ENCODE results near the gene ZSWIM4. TPM values are rescaled to one million over a fixed set of nuclear protein-coding genes. Genes with fewer than 3 reads are reported as not detected.

ZSWIM4 gene
- total and polyA plus RNA-seq, 2 of the 13 experiments (the other 11 are each of a cell fraction or from before 2014, with no cell fraction given) = 0.33 to 0.86 TPM

GRCh38 chr19:13831537-13832467 is 36.6 kb downstream of the ZSWIM4 start:
- no peak overlapping the region for H3K27ac ChIP-seq (ENCODE audit: extremely low read length, insufficient read depth, low read length)
- ChIA-PET POLR2A (no interaction called here), CTCF (ENCODE audit: low intra/inter-chr PET ratio, low total read pairs) (no interaction called here)
- intact Hi-C loops (cut with micrococcal nuclease; ENCODE audit: unreplicated experiment) (loop anchor here (2.0 to 5.0 kb wide), 2 partner anchors 35 to 47 kb away; partner anchors contain the start of gene ZSWIM4), in situ Hi-C loops (cut with HindIII; ENCODE audit: extremely low pct_ligation_motif_present, low pct_unique_long_range_greater_than_20kb) (no loop called here)
- H3K36me3 ChIP-seq (replicated peaks in 1 of 2; ENCODE audit: control insufficient read depth in 1 of 2, insufficient read depth in 2 of 2, low read length in 2 of 2) = no peaks in the 10 kb centered on the region; a peak in 2 of 5 replicates
- no peaks in the 10 kb centered on the region for H3K27me3 ChIP-seq (ENCODE audit: control insufficient read depth in 1 of 2, insufficient read depth in 2 of 2, low read length in 2 of 2)
- H3K9ac ChIP-seq (ENCODE audit: insufficient read depth, low read depth, low read length) = no peak overlapping the region
- no peak for TF ChIP-seq ZNF276 (CRISPR knock-in tag; IDR thresholded peaks at IDR 0.05; ENCODE audit: low read depth)
- TF ChIP-seq MIER3 (CRISPR knock-in tag; IDR thresholded peaks at IDR 0.05; ENCODE audit: borderline replicate concordance) = no peak
- no peak for TF ChIP-seq GFI1 (CRISPR knock-in tag; IDR thresholded peaks at IDR 0.05; ENCODE audit: borderline replicate concordance)
- no peak for TF ChIP-seq SMAD3 (CRISPR knock-in tag; IDR thresholded peaks at IDR 0.05)
- H3K79me2 ChIP-seq (ENCODE audit: insufficient read depth, low read length) = no peaks in the 10 kb centered on the region
- H2AFZ ChIP-seq (ENCODE audit: low read length) = no peak overlapping the region
- no TSS peak for BruUV-seq (replicated peaks)
- 86% methylated on average over 22 of the region's 22 CpGs for WGBS (ENCODE audit: low lambda C conversion rate)
- peaks cover 18% of the 10 kb centered on the region for H3K4me1 ChIP-seq (ENCODE audit: insufficient read depth, low read length)
- H3K9me3 ChIP-seq (ENCODE audit: low read length) = no peaks in the 10 kb centered on the region
- ATAC-seq (no peak), DNase-seq (ENCODE audit: low spot score) (no peak), FAIRE-seq (no peak)
- no peak overlapping the region for H3K4me3 ChIP-seq (replicated peaks in 1 of 3; ENCODE audit: insufficient read depth in 1 of 3, low read depth in 2 of 3, low read length in 3 of 3)
- no peak overlapping the region for H3K4me2 ChIP-seq (ENCODE audit: low read depth, low read length)
- H4K20me1 ChIP-seq (ENCODE audit: insufficient read depth, low read length) = no peaks in the 10 kb centered on the region
